Measurements from ENCODE around the gene KLHL40. TPM values are rescaled to one million over a fixed set of nuclear protein-coding genes. Genes with fewer than 3 reads are reported as not detected.

The KLHL40 gene
- 0.12 TPM in 1 of 2 replicates, not detected in the other for total RNA-seq (ENCODE audit: low replicate concordance)
- long read RNA-seq: 0 reads

- Mint-ChIP-seq H3K4me3 (no peak within 1 kb of the TSS), H3K4me1 (ENCODE audit: unreplicated experiment) (peaks cover 6% of the 10 kb centered on the region), H3K27ac (peak within 1 kb of the TSS; percentile 94), H3K9me3 (no peaks in the 10 kb centered on the region), H3K36me3 (no peaks in the 10 kb centered on the region), H3K27me3 (peaks cover 13% of the 10 kb centered on the region)
- TF ChIP-seq CTCF (conservative IDR thresholded peaks at IDR 0.05): no peak
- no peak for DNase-seq (ENCODE audit: extremely low spot score, unreplicated experiment)
Observed at GRCh38 chr3:42685363-42685881, at the start of gene KLHL40. Gene KLHL40, plus strand, starts transcription at chr3:42685537. Its CDS starts 82 bp downstream, at chr3:42685619.

- no peaks in the 10 kb centered on the region for H3K9me3 Mint-ChIP-seq
- peaks cover 19% of the 10 kb centered on the region for H3K36me3 Mint-ChIP-seq
- no peaks in the 10 kb centered on the region for H3K4me1 Mint-ChIP-seq (ENCODE audit: unreplicated experiment)
- no peak overlapping the region for H3K27ac Mint-ChIP-seq
- no peak for DNase-seq (ENCODE audit: extremely low spot score, unreplicated experiment)
- no peak for TF ChIP-seq CTCF (conservative IDR thresholded peaks at IDR 0.05)
- H3K27me3 Mint-ChIP-seq: no peaks in the 10 kb centered on the region
- H3K4me3 Mint-ChIP-seq: no peak overlapping the region
Observed at GRCh38 chr3:42637001-42637400, 48.3 kb upstream of the KLHL40 start.

GRCh38 chr3:42638339-42638842, 46.9 kb upstream of the KLHL40 start:
- H3K36me3 Mint-ChIP-seq: peaks cover 26% of the 10 kb centered on the region
- no peaks in the 10 kb centered on the region for H3K4me1 Mint-ChIP-seq (ENCODE audit: unreplicated experiment)
- DNase-seq (ENCODE audit: extremely low spot score, unreplicated experiment): no peak
- no peaks in the 10 kb centered on the region for H3K27me3 Mint-ChIP-seq
- no peaks in the 10 kb centered on the region for H3K9me3 Mint-ChIP-seq
- H3K27ac Mint-ChIP-seq: no peak overlapping the region
- no peak for TF ChIP-seq CTCF (conservative IDR thresholded peaks at IDR 0.05)
- H3K4me3 Mint-ChIP-seq: no peak overlapping the region

GRCh38 chr3:42639192-42639591, 46.1 kb upstream of the KLHL40 start:
- H3K9me3 Mint-ChIP-seq: no peaks in the 10 kb centered on the region
- H3K27ac Mint-ChIP-seq: no peak overlapping the region
- no peak for TF ChIP-seq CTCF (conservative IDR thresholded peaks at IDR 0.05)

GRCh38 chr3:42640129-42640528, 45.2 kb upstream of the KLHL40 start:
- H3K4me3 Mint-ChIP-seq: no peak overlapping the region
- no peaks in the 10 kb centered on the region for H3K9me3 Mint-ChIP-seq
- H3K27ac Mint-ChIP-seq: no peak overlapping the region
- DNase-seq (ENCODE audit: extremely low spot score, unreplicated experiment): no peak
- no peaks in the 10 kb centered on the region for H3K4me1 Mint-ChIP-seq (ENCODE audit: unreplicated experiment)
- peaks cover 31% of the 10 kb centered on the region for H3K36me3 Mint-ChIP-seq
- TF ChIP-seq CTCF (conservative IDR thresholded peaks at IDR 0.05): no peak
- no peaks in the 10 kb centered on the region for H3K27me3 Mint-ChIP-seq

More at GRCh38 chr3:42639192-42639591, 46.1 kb upstream of the KLHL40 start:
- Mint-ChIP-seq H3K27me3 (no peaks in the 10 kb centered on the region), H3K36me3 (peaks cover 23% of the 10 kb centered on the region), H3K4me3 (no peak overlapping the region), H3K4me1 (ENCODE audit: unreplicated experiment) (no peaks in the 10 kb centered on the region)
- no peak for DNase-seq (ENCODE audit: extremely low spot score, unreplicated experiment)

Measured in type B pancreatic cell (in vitro differentiated cells).